Testis (tissue), 3 donors: ENCODE measurements around the gene SLC39A5. TPM values are rescaled to one million over a fixed set of nuclear protein-coding genes. Genes with fewer than 3 reads are reported as not detected.
A peak's percentile ranks its signal among the peaks of the same experiment; 100 is the strongest.
"Not testable (repeated sequence)": the region's sequence is repeated elsewhere in the genome, so short reads cannot be mapped to it uniquely, and the experiment has no call there.

Experiments used
- DNase-seq: peaks from one replicate; pipeline ENCODE4 v3.0.0-alpha.2; 2019
- H3K27ac ChIP-seq, 2 donors: fragments of 200-600 bp; sonication (generic); one replicate each; pipeline ENCODE4 v1.5.1; 2019
- H3K27me3 ChIP-seq: fragments of 200-600 bp; sonication (generic); one replicate; pipeline ENCODE4 v1.5.1; 2019
- H3K36me3 ChIP-seq: fragments of 200-600 bp; sonication (generic); one replicate; pipeline ENCODE4 v1.5.1; 2017; ENCODE audit warnings: low read depth; ENCODE audit errors: missing control alignments
- H3K4me1 ChIP-seq: fragments of 200-600 bp; sonication (generic); one replicate; pipeline ENCODE4 v1.5.1; 2019
- H3K4me3 ChIP-seq, 2 donors: fragments of 200-600 bp; sonication (generic); one replicate each; pipeline ENCODE4 v1.5.1; 2017 to 2019
- H3K9me3 ChIP-seq: fragments of 200-600 bp; sonication (generic); one replicate; pipeline ENCODE4 v1.5.1; 2017
- POLR2A ChIP-seq: fragments of 450-650 bp; IDR thresholded peaks from one replicate; pipeline ENCODE4 v1.6.1; 2017; ENCODE audit warnings: antibody characterized with exemption, mild to moderate bottlenecking, moderate library complexity
- WGBS, 2 donors: methylation state at CpG; one replicate each; pipeline ENCODE4 v1.1.5; 2018; 5-methylcytosine and 5-hydroxymethylcytosine counted together
- intact Hi-C: fragments of 100-400 bp; cut with DNase I; formaldehyde crosslinking; loops from one replicate; pipeline ENCODE4 v1.15.1; 2023; ENCODE audit warnings: low total_unique reads
- polyA plus RNA-seq: library from polyadenylated mRNA; stranded (reverse); fragments of 350-450 nt; fragmentation: Illumina TruSeq; extraction: RNeasy Lipid Tissue Mini Kit (QIAGEN cat#74804); gene quantifications from one replicate; pipeline ENCODE4 v1.2.3, GENCODE V29; 2014; ENCODE audit warnings: low read depth, low replicate concordance; ENCODE audit not compliant: insufficient read depth
- total RNA-seq, 2 donors: library from RNA; depleted of rRNA; stranded (reverse); fragments of >200 nt; gene quantifications; one replicate each; pipeline ENCODE4 v1.2.3, GENCODE V29; 2016
- TF ChIP-seq, protein P1 (sequence below), 3 experiments: fragments of 450-650 bp in 2 of 3; fragments of 200-600 bp in 1 of 3; sonication (generic) in 1 of 3; IDR thresholded peaks; one replicate each; pipeline ENCODE4 v1.5.1; 2016 to 2019; ENCODE audit warnings: antibody characterized with exemption in 3 of 3, mild to moderate bottlenecking in 2 of 3, moderate library complexity in 1 of 3

SLC39A5 gene
- total and polyA plus RNA-seq, 3 donors from 2014 or later: 0.87 to 3.9 TPM; not detected in 1

GRCh38 chr12:56193025-56193578, 36.7 kb upstream of the SLC39A5 start:
- no peak overlapping the region for H3K4me3 ChIP-seq
- H3K4me1 ChIP-seq: peaks cover 8% of the 10 kb centered on the region
- peak; percentile 91 for DNase-seq
- H3K27me3 ChIP-seq: no peaks in the 10 kb centered on the region
- TF ChIP-seq, protein P1, sequence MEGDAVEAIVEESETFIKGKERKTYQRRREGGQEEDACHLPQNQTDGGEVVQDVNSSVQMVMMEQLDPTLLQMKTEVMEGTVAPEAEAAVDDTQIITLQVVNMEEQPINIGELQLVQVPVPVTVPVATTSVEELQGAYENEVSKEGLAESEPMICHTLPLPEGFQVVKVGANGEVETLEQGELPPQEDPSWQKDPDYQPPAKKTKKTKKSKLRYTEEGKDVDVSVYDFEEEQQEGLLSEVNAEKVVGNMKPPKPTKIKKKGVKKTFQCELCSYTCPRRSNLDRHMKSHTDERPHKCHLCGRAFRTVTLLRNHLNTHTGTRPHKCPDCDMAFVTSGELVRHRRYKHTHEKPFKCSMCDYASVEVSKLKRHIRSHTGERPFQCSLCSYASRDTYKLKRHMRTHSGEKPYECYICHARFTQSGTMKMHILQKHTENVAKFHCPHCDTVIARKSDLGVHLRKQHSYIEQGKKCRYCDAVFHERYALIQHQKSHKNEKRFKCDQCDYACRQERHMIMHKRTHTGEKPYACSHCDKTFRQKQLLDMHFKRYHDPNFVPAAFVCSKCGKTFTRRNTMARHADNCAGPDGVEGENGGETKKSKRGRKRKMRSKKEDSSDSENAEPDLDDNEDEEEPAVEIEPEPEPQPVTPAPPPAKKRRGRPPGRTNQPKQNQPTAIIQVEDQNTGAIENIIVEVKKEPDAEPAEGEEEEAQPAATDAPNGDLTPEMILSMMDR (IDR thresholded peaks at IDR 0.05): peak; percentile 76 to 92 (median 85)
- no peak for TF ChIP-seq POLR2A
- intact Hi-C loops: no loop called here
- 66 to 77% methylated on average over 1 of the region's 1 CpG for WGBS, 2 donors
- no peaks in the 10 kb centered on the region for H3K36me3 ChIP-seq
- no peak overlapping the region for H3K27ac ChIP-seq
- H3K9me3 ChIP-seq: no peaks in the 10 kb centered on the region

DNA sequence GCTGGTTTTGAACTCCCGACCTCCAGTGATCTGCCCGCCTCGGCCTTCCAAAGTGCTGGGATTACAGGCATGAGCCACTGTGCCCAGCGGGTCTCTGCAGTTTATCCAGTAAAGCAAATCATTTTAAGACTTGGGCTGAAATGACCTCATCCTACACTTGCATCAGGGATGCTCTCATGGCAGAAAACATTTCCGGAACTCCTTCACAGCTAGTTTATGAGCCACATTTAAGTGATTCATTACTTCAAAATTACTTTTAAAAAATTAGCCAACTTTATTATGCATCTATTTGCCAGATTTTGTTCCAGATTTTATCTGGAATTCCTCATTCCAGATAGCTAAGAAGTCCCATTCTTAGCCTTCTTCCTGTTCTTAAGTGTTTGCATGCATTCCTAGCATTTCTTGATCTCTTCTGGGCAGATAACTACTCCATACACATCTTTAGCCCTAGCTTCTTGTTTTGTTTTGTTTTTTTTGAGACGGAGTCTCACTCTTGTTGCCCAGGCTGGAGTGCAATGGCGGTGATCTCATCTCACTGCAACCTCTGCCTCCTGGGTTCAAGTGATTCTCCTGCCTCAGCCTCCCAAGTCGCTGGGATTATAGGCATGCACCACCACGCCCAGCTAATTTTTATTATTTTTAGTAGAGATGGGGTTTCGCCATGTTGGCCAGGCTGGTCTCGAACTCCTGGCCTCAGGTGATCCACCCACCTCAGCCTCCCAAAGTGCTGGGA, 32.9 kb upstream of the SLC39A5 start:
- intact Hi-C loops, DNase-seq, H3K4me3 ChIP-seq, H3K36me3 ChIP-seq, H3K27me3 ChIP-seq, H3K9me3 ChIP-seq, H3K4me1 ChIP-seq, H3K27ac ChIP-seq: not testable (repeated sequence)
- WGBS, 2 donors: 75 to 76% methylated on average over 11 of the region's 11 CpGs

- TF ChIP-seq, protein P1 (IDR thresholded peaks at IDR 0.05): no peak
- TF ChIP-seq POLR2A: no peak
- Histone ChIP-seq H3K9me3 (no peaks in the 10 kb centered on the region), H3K27me3 (no peaks in the 10 kb centered on the region), H3K36me3 (no peaks in the 10 kb centered on the region), H3K27ac (no peak overlapping the region), H3K4me1 (no peaks in the 10 kb centered on the region), H3K4me3 (no peak overlapping the region)
- no peak for DNase-seq
- intact Hi-C loops: no loop called here
- 86 to 93% methylated on average over 9 of the region's 9 CpGs for WGBS, 2 donors
Measured at GRCh38 chr12:56197921-56198635, 31.8 kb upstream of the SLC39A5 start.

GRCh38 chr12:56198836-56199235, 31.0 kb upstream of the SLC39A5 start:
- Histone ChIP-seq H3K9me3 (no peaks in the 10 kb centered on the region), H3K4me1 (no peaks in the 10 kb centered on the region), H3K27me3 (no peaks in the 10 kb centered on the region), H3K27ac (no peak overlapping the region), H3K36me3 (no peaks in the 10 kb centered on the region), H3K4me3 (no peak overlapping the region)
- TF ChIP-seq POLR2A: no peak
- TF ChIP-seq, protein P1 (IDR thresholded peaks at IDR 0.05): no peak
- 61 to 67% methylated on average over 1 of the region's 1 CpG for WGBS, 2 donors
- intact Hi-C loops: no loop called here
- DNase-seq: no peak

GRCh38 chr12:56202366-56202765, 27.5 kb upstream of the SLC39A5 start:
- H3K36me3 ChIP-seq: no peaks in the 10 kb centered on the region
- no peak for DNase-seq
- TF ChIP-seq, protein P1 (IDR thresholded peaks at IDR 0.05): no peak
- TF ChIP-seq POLR2A: no peak
- intact Hi-C loops: no loop called here
- 69 to 72% methylated on average over 1 of the region's 1 CpG for WGBS, 2 donors
- no peaks in the 10 kb centered on the region for H3K4me1 ChIP-seq
- H3K9me3 ChIP-seq: no peaks in the 10 kb centered on the region
- no peak overlapping the region for H3K4me3 ChIP-seq
- H3K27me3 ChIP-seq: no peaks in the 10 kb centered on the region
- H3K27ac ChIP-seq: no peak overlapping the region
